ENCODE measurements around the gene KCNK17.

- TF ChIP-seq CTCF (IDR thresholded peaks at IDR 0.05) (no peak), POLR2A (IDR thresholded peaks at IDR 0.05) (no peak)
These were observed at the start of gene KCNK17 for GRCh38 chr6:39314273-39314795.
